NCI-H226 (cell line): Measurements from ENCODE around the gene DOCK11.
A peak's percentile ranks its signal among the peaks of the same experiment; 100 is the strongest.
"Not testable (repeated sequence)": the region's sequence is repeated elsewhere in the genome, so short reads cannot be mapped to it uniquely, and the experiment has no call there.

ENCODE experiments used
- DNase-seq: peaks from one replicate; pipeline ENCODE4 v3.0.0-alpha.2; 2015

Gene DOCK11

DNA sequence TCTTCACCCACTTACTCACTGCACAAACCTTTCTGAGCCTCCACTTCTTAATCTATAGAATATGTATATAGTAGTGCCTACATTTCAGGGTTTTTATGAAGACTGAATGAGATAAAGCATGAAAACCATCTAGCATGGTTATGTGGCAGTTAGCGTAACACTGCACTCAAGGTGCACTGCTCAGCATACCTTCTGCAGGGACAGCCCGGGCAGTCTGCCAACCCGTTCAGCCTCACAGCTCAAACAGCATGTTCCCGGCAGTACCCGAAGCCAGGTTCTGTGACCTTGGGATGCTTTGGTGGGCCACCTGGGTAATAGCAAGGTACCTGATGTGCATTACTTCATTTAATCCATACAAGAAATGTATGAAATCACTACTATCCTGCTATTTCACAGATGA is 81.4 kb downstream of the DOCK11 start:
- no peak for DNase-seq

DNA sequence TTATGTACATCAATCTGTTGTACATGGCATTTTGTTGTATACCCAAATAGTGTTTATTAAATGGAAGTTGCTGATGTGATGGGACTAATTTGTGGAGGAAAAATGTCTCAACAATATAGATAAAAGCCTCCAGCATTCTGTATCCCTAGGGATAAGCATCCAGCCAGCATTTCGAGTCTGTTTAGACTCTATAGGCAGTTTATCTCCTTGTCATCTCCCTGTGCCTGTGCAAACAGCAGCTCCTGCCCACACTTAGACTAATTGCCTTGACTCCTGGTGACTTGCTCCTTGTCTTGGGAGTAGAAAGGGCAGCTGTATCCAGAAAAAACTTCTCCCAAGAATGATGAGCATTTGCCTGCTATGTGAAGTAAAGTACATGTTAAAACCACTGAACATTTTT is 83.8 kb downstream of the DOCK11 start:
- no peak for DNase-seq

DNA sequence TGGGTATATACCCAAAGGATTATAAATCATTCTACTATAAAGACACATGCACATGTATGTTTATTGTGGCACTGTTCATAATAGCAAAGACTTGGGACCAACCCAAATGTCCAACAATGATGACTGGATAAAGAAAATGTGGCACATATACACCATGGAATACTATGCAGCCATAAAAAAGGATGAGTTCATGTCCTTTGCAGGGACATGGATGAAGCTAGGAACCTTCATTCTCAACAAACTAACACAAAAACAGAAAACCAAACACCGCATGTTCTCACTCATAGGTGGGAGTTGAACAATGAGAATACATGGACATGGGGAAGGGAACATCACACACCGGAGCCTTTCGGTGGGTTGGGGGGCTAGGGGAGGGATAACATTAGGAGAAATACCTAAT is 87.3 kb downstream of the DOCK11 start:
- not testable (repeated sequence) for DNase-seq

DNA sequence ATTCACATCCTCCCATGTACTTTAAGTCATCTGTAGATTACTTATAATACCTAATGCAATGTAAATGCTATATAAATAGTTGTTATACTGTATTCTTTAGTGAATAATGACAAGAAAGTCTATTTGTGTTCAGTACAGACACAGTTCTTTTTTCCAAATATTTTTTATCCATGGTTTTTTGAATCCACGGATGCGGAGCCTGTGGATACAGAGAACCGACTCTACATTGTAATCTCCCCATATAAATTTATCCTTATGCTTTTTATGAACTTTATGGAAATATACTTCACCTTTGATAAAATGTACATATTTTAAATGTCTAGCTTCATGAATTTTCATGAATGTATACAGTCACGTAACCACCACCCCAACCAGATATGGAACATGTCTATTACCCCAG is 88.2 kb downstream of the DOCK11 start:
- DNase-seq, result no peak

DNA sequence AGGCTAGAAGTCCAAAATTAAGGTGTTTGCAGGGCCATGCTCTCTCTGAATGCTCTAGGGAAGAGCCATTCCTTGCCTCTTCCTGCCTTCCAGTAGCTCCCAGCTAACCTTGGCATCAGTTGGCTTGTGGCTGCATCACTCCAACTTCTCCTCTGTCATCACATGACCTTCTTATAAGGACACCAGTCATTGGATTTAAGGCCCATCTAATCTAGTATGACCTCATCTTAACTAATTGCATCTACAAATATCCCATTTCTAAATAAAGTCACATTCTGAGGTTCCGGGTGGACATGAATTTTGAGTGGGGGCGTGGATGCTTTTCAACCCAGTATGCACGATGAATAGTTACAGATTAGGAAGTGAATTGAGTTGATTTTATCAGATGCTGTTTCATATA is 89.7 kb downstream of the DOCK11 start:
- no peak for DNase-seq

DNA sequence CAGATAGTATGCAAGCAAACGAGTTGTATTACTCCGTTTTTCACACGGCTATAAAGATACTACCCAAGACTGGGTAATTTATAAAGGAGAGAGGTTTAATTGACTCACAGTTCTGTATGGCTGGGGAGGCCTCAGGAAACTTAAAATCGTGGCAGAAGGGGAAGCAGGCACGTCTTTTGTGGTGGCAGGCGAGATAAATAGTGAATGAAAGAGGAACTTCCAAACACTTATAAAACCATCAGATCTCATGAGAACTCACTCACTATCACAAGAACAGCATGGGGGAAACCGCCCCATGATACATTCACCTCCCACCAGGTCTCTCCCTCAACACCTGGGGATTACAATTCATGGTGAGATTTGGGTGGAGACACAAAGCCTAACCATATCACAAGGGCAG is 90.6 kb downstream of the DOCK11 start:
- DNase-seq, result not testable (repeated sequence)

DNA sequence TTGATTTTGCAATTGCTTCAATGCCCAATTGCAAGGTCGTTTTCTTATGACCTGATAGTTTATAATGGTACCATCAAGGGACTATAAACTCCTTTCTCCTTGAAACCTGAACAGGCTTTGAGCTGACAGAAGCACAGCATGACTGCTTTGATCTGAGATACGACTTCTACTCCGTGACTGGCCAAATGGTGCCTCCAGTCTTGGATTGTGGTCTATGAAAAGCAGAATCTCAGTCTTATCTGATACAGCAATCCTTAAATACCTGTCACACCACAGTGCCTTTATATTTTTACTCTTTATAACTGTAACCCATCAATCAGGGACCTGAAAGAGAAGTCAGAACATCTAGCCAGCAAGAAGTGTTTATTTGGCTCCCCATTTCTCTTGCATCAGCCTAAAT is 93.1 kb downstream of the DOCK11 start:
- DNase-seq, result no peak

DNA sequence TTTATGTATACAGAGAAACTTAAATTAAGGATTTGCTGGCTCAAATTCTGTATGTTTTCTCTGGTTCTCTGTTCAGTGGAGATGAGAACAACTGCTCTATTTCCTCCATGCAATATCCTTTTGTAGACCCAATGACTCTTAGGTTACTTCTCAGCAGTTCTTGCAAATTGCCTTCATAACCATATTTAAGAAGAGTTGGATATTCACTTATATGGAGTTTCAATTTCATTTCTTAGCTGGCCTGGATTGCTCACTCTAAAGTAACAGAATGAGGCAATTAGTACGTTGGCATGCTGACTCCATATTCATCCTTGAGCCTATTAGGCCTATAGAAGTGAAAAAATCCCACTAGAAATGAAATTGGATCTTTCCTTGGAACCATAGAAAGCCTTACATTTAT is 93.6 kb downstream of the DOCK11 start:
- no peak for DNase-seq

DNA sequence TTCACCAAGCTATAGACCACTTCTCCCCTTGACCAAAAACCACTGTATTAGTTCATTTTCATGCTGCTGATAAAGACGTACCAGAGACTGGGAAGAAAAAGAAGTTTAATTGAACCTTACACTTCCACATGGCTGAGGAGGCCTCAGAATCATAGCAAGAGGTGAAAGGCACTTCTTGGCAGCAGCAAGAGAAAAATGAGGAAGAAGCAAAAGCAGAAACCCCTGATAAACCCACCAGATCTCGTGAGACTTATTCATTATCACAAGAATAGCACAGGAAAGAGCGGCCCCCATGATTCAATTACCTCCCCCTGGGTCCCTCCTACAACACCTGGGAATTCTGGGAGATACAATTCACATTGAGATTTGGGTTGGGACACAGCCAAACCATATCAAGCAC is 97.8 kb downstream of the DOCK11 start:
- DNase-seq, result no peak

DNA sequence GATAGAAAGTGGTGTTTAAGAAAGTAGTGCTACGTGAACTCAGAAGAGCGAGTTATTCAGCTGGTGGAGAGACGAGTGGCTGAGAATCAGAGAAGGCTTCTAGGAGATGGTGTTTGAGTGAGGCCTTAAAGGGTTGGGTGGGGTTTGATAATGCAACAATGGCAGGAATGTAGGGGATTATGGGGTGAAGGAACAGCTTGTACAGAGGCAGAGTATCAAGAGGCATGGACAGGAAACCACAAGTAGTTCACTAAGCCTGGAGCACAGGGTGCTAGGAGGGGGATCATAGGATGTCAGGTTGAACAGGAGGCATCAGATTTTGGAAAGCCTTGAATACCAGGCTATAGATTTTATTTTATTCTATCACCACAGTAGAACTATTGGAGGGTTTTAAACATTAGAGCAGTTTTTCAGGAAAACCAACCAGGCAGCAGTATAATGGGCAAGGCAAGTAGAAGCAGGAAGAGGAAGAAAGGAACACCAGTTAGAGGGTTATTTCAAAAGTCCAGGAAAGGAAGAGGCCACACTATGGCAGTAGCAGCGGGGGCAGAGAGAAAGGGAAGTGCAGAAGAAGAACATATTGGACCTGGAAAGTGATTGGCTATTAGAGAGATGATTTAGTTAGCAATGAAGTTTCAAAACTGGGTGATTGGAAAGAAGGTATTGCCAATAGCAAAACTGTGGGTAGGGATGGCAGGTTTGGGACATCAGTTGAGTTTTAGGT is 99.2 kb downstream of the DOCK11 start:
- DNase-seq, result peak; percentile 10

DNA sequence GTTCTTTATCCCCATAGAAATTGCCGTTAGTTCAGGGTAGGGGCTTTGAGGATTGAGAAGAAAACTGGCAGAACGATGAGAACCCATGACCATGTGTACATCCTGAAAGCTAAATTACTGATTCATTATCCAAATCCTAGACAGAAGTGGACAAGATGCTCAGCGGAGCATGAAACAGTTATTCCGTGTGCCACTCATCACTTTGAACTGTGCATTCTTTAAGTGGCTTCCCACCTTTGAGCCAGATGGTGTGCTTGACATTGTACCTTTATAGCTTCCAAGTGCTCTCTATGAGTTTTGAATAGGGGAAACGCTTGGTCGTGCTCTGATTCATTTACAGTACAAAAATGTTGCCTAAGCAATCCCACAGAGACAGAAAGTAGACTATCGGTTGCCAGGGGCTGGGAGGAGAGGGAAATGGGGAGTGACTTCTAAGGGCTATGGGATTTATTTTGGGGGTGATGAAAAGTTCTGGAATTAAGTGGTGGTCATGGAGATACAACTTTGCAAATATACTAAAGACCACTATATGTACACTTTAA is 100.0 kb downstream of the DOCK11 start:
- no peak for DNase-seq

DNA sequence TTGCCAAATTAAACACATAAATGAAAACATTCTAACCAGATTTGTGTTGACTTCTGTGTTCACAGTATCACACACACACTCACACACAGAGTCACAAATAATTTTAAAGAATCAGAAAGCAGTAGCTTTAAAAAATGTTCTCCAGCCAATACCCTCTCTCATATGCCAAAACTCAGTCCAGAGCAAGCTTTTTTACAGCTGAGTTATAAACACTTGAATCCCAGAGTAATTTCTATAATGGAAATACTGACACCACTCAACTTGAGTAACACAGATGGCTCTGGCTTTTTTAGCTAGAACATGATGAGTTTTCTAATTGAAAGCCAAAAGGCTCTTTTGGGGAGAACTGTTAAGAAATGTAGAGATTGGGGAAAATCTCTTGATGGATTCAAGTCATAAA is 100.8 kb downstream of the DOCK11 start:
- DNase-seq, result no peak

DNA sequence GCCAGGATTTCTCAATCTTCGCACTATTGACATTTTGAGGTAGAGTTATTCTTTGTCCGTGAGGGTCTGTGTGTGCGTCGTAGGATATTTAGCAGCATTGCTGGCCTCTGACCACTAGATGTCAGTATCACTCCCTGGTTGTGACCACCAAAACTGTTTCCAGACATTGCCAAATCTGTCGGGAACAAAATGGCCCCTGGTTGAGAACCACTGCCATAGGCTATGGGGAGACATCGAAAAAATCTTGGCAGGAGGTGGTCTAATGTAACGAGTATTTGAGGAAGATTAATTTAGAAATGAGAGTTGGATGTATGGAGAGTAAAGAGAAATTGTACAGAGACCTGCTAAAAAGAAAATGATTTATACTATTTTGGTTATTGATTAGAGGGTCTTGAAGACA is 108.4 kb downstream of the DOCK11 start:
- peak; percentile 13 for DNase-seq

DNA sequence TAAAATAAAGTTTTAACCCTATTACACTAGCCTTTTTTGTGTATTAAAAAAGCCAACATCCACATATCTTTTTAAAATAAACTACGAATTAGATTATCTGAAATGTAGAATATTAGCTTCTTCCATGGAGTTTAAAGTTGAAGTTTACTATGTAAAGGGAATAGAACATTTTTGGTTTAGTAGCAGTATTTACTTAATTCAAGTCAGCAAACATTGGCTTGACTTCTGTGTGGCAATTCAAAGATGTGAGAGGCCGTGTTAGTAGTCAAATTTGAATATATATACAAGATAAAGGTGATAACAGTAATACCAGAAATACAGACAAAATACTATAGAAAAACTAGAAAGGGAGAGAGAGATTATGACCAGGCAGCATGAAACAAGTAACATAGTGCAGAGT is 116.7 kb downstream of the DOCK11 start:
- DNase-seq, result no peak

DNA sequence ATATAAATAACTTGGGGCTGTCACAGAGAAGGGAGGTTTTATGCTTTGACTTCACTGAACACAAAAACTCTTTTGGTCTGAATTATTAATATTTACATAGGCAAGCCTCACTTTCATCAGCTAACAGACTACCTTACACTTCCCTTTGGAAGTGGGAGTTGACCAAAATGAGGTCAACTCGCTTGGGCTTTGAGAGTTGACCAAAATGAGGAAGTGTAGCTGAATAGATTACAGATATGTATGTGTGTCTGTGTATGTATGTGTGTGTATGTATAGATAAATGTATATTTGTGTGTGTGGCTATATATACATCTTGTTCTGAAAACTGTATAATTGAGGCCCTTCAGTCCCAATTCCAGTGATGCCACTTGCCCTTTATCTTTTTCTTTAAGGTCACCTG is 118.5 kb downstream of the DOCK11 start:
- no peak for DNase-seq

DNA sequence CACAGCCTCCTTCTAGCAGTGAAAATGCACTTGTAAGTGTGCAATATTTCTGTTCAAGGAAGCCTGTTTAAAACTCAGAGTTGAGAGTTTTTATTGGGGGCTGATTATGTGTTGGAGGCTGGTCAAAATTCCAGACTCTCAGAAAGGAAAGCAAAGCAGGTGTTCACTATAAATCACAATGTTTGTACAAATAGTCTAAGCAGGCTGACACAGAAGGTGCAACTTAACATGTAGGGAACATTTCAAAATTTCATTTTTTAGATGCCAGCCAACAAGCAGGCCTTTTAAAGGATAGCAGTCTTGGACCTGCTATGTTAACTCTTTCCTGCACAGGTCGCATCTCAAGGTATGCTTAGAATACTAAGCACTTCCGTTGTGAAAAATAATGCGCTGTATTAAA is 119.5 kb downstream of the DOCK11 start:
- DNase-seq, result no peak

DNA sequence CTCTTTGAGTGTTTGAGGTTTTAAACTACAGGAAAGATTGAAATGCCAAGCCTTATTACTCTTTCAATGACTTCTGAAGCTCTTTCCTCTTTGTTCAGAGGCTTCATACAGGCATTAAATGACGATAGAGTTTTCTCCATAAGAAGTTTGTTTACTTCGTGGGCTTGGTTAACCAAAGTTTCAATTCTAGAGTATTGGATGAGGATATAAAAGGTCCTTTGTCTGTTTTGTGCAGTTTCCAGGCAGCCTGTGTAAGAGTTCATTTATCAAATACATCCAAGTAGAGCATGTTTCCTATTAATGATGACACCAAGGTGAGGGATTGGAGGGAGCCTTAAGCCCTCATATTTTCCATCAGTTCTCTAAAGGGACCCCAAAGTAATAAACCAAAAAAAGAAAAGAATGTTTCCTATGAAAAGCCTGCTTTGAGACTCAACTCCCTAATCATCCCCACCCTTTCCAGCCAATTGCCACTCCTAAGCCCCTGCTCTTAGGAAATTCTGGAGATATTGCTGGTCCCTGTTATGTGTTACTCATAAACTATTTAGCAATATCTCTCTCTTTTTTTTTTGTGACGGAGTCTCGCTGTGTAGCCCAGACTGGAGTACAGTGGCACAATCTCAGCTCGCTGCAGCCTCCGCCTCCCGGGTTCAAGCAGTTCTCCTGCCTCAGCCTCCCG is 125.6 kb downstream of the DOCK11 start:
- DNase-seq, result no peak

DNA sequence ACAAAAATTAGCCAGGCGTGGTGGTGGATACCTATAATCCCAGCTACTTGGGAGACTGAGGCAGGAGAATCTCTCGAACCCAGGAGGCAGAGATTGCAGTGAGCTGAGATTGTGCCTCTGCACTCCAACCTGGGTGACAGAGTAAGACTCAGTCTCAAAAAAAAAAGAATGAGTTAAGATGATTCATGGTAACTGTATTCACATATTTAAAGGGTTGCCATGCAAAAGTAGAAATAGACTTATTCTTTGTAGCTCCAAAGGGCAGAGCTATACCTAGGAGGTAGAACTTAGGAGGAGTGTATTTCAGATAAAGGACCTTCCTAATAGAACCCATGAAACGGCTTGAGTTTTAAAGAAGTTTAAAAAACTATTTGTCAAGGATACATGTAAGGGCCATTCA is 127.4 kb downstream of the DOCK11 start:
- no peak for DNase-seq

DNA sequence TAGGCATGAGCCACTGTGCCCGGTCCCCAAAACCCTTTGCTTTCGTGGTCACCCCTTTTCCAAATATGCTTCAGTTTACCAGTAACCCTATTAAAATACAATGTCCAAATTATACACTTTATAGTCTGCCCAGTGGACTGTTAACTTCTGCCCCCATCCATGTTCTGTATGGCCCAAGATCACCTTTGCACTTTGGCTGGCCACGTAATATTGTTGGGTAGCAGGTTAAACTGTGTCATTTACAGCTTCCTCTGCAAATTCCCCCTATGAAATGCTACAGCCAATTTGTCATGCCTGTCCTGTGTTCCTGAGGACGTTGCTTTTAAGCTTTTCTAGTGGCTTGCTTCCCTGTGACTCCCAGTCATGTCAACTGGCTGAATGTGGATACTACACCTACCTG is 130.7 kb downstream of the DOCK11 start:
- no peak for DNase-seq

DNA sequence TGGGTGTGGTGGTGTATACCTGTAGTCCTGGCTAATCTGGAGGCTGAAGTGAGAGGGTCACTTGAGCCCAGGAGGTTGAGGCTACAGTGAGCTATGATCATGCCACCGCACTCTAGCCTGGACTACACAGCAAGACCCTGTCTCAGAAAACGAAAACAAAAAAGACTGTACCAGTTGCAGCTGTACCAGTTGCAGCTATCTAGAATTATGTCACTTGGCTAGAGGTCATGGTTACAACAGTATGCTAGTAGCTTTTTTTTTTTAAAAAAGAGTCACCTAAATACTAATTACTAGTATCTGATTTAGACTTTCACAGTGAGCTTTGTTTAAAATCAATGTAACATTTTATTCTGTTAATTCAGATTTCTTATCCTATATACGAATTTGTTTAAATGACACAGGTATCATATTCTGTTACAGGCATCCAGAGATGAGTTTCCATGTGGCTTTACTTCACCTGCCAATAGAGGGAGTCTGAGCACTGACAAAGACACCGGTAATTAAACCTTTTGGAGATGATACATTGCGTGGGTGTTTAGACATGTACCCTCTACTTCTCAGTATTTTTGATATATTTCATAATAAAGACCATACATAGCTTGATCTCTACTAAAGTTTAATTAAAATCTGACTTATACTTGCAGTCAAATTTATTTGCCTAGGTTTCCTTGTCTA is 131.6 kb downstream of the DOCK11 start:
- DNase-seq, result no peak

DNA sequence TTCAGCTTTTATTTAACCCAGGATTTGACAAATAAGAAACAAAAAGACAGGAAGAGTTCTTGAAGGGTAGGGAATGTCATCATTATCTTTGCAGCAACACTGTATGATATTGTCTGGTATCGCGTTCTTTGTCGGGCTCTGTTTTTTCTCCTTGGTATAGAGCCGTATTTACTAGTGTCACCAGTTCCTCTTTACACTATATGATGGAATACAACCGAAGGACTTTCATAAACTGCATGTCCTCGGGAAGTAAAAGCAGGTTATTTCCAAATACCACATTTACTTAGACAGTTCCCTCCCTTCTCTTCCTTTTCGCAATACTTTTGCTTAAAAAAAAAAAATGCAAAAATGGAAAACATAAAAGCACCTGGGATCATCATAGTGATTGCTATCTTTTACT is 135.2 kb downstream of the DOCK11 start:
- no peak for DNase-seq

DNA sequence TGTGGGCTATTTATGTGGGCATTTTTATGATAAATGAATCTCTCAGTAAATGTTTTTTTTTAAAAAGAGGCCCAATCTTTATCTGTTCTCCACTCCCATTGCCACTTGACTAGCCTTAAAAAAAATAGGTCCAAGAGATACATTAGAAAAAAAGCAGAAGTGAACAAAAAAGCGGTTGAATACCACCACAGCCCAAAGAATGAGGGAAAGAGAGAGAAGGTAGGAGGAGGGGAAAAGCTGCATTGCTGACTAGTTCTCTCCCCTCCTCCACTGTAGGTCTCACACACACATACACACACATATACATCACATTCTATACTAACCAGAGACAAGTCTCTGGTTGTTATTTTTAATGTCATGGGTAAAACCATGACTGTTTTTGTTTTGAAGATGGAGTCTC is 136.0 kb downstream of the DOCK11 start:
- DNase-seq, result no peak

DNA sequence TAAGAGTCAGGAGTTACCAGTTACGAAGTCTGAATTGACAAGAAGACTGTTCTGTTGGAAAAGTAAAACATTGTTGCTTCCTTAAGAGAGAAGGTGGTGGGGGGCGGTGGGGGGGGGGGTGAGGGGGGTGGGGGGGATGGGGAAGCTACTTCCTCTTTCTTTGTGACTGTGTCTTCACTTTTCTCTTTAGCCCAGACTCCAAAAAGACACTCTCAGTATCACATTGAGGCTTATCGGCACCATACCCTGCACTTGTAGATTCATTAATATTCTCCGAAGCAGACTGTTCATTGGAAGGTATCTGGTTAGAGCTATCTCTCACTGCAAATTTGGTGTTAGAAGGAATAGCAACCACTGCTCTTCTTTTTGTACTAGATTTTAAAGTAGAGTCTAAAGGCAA is 137.2 kb downstream of the DOCK11 start:
- no peak for DNase-seq

DNA sequence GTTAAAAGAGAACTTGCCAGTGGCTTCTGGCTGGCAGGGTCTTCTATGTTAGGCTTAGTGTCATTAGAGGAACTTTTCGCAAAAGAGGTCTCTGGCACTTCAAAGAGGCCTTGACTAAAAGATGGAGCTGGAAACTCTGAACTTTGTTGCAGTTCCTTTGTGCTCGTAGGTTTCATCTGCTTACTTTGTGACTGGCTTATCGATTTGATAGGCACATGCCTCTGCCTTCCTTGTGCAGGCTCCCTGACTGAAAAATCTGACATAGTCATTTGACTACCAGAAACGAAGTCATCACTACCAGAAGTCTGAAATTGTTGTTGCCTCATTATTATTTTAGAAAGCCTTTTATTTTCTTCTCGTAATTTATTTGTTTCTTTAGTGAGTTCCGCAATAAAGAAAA is 137.9 kb downstream of the DOCK11 start:
- no peak for DNase-seq
